IMR-90 (cell line): ENCODE data around the gene ADAMTSL4. TPM values are rescaled to one million over a fixed set of nuclear protein-coding genes. Genes with fewer than 3 reads are reported as not detected.

Experiments used
- ATAC-seq: fragments of 200-7000 bp; cut with Tn5 transposase; 2 replicates; pipeline ENCODE4 v1.9.1; 2020; ENCODE audit warnings: low read depth, mild to moderate bottlenecking, moderate library complexity
- Bru-seq: library from RNA; stranded (reverse); fragments of 400-500 nt; gene quantifications from one replicate; lab custom pipeline; 2021; lab: Mats Ljungman, UMichigan
- BruChase-seq, 2 experiments: library from RNA; stranded (reverse); fragments of 400-500 nt; gene quantifications; one replicate each; lab custom pipeline; 2021; lab: Mats Ljungman, UMichigan
- BruUV-seq: library from RNA; stranded (reverse); fragments of 400-500 nt; replicated peaks from 2 replicates; lab custom pipeline; 2021; lab: Mats Ljungman, UMichigan
- CTCF ChIA-PET: fragments of 300-600 bp; formaldehyde crosslinking; extraction: SDS; loops from one replicate; lab custom pipeline; 2021; ENCODE audit warnings: antibody characterized with exemption; lab: Yijun Ruan, JAX
- POLR2A ChIA-PET: fragments of 300-600 bp; sonication (Branson Sonifier 250); formaldehyde crosslinking; loops from one replicate; lab custom pipeline; 2022; ENCODE audit warnings: antibody characterized with exemption; ENCODE audit not compliant: unreplicated experiment; lab: Charles Lee
- DNase-seq: peaks from one replicate; pipeline ENCODE4 v3.0.0; 2013
- H2AFZ ChIP-seq: replicated peaks from 2 replicates; pipeline ENCODE3; 2013; ENCODE audit warnings: low read length, mild to moderate bottlenecking; ENCODE audit not compliant: poor library complexity
- H2AK5ac ChIP-seq: 2 replicates; pipeline ENCODE4 v1.6.1; 2013; ENCODE audit warnings: low read depth, low read length, inconsistent platforms
- H2AK9ac ChIP-seq: replicated peaks from 2 replicates; pipeline ENCODE3; 2013; ENCODE audit warnings: mild to moderate bottlenecking, low read depth, low read length, moderate library complexity; ENCODE audit not compliant: poor library complexity
- H2BK120ac ChIP-seq: 2 replicates; pipeline ENCODE4 v1.6.1; 2013; ENCODE audit warnings: low read depth, low read length, inconsistent platforms
- H2BK15ac ChIP-seq: 3 replicates; pipeline ENCODE4 v1.6.1; 2013; ENCODE audit warnings: low read depth, low read length, inconsistent platforms
- H2BK20ac ChIP-seq: 2 replicates; pipeline ENCODE4 v1.6.1; 2013; ENCODE audit warnings: low read depth, mild to moderate bottlenecking, inconsistent platforms, low read length, moderate library complexity
- H2BK5ac ChIP-seq: 2 replicates; pipeline ENCODE4 v1.6.1; 2013; ENCODE audit warnings: mild to moderate bottlenecking, low read depth, low read length, inconsistent platforms; ENCODE audit not compliant: poor library complexity, severe bottlenecking
- H3K14ac ChIP-seq: replicated peaks from 2 replicates; pipeline ENCODE4 v1.6.1; 2013; ENCODE audit warnings: low read depth, low read length, inconsistent platforms
- H3K18ac ChIP-seq: 2 replicates; pipeline ENCODE4 v1.6.1; 2013; ENCODE audit warnings: low read depth, low read length, control low read depth
- H3K23ac ChIP-seq: 2 replicates; pipeline ENCODE4 v1.6.1; 2013; ENCODE audit warnings: low read depth, low read length, inconsistent platforms
- H3K27ac ChIP-seq: 2 replicates; pipeline ENCODE4 v1.5.1; 2013; ENCODE audit warnings: mild to moderate bottlenecking, control low read depth, low read length; ENCODE audit not compliant: insufficient read depth
- H3K27me3 ChIP-seq: 2 replicates; pipeline ENCODE4 v1.6.1; 2013; ENCODE audit warnings: low read length; ENCODE audit not compliant: control insufficient read depth, insufficient read depth
- H3K36me3 ChIP-seq: 2 replicates; pipeline ENCODE4 v1.6.1; 2013; ENCODE audit warnings: low read length, mixed read lengths; ENCODE audit not compliant: control insufficient read depth, insufficient read depth
- H3K4ac ChIP-seq: 2 replicates; pipeline ENCODE4 v1.6.1; 2013; ENCODE audit warnings: low read depth, low read length, inconsistent platforms
- H3K4me1 ChIP-seq: 2 replicates; pipeline ENCODE4 v1.6.1; 2013; ENCODE audit warnings: low read length, mixed read lengths; ENCODE audit not compliant: control insufficient read depth, insufficient read depth
- H3K4me2 ChIP-seq: 2 replicates; pipeline ENCODE4 v1.6.1; 2013; ENCODE audit warnings: low read depth, mild to moderate bottlenecking, control low read depth, low read length, moderate library complexity
- H3K4me3 ChIP-seq: 2 replicates; pipeline ENCODE4 v1.5.1; 2013; ENCODE audit warnings: low read depth, mild to moderate bottlenecking, control low read depth, low read length, moderate library complexity; ENCODE audit not compliant: insufficient read depth
- H3K56ac ChIP-seq: 2 replicates; pipeline ENCODE4 v1.6.1; 2013; ENCODE audit warnings: low read length, inconsistent platforms; ENCODE audit not compliant: insufficient read depth; ENCODE audit errors: extremely low read depth
- H3K79me1 ChIP-seq, 2 experiments: 2 replicates each; pipeline ENCODE4 v1.6.1; 2013; ENCODE audit warnings: low read length in 2 of 2, inconsistent platforms in 1 of 2, low read depth in 1 of 2
- H3K9ac ChIP-seq: 2 replicates; pipeline ENCODE4 v1.6.1; 2013; ENCODE audit warnings: low read depth, low read length, control low read depth
- H3K9me1 ChIP-seq: 2 replicates; pipeline ENCODE4 v1.6.1; 2013; ENCODE audit warnings: low read length, inconsistent platforms; ENCODE audit not compliant: insufficient read depth
- H3K9me3 ChIP-seq: 2 replicates; pipeline ENCODE4 v1.6.1; 2013; ENCODE audit warnings: low read length; ENCODE audit not compliant: control insufficient read depth, insufficient read depth
- H4K20me1 ChIP-seq: 2 replicates; pipeline ENCODE4 v1.6.1; 2013; ENCODE audit warnings: low read length, inconsistent platforms; ENCODE audit not compliant: insufficient read depth
- H4K5ac ChIP-seq: 2 replicates; pipeline ENCODE4 v1.6.1; 2013; ENCODE audit warnings: mild to moderate bottlenecking, low read depth, low read length, control low read depth
- H4K8ac ChIP-seq, 2 experiments: 2 replicates each; pipeline ENCODE4 v1.6.1; 2013; ENCODE audit warnings: low read depth in 2 of 2, low read length in 2 of 2, control low read depth in 1 of 2, inconsistent platforms in 1 of 2
- H4K91ac ChIP-seq: 2 replicates; pipeline ENCODE4 v1.6.1; 2013; ENCODE audit warnings: low read depth, low read length, inconsistent platforms; ENCODE audit not compliant: insufficient read depth
- CEBPB ChIP-seq: IDR thresholded peaks from 2 replicates; pipeline ENCODE4 v1.6.1; 2012; ENCODE audit warnings: low read depth, low read length, improper control_type of control experiment
- MXI1 ChIP-seq: IDR thresholded peaks from 2 replicates; pipeline ENCODE4 v1.6.1; 2012; ENCODE audit warnings: low read depth, mild to moderate bottlenecking, low read length, moderate library complexity, borderline replicate concordance
- NFE2L2 ChIP-seq: fragments of 150-350 bp; IDR thresholded peaks from 2 replicates; pipeline ENCODE4 v1.6.1; 2016; ENCODE audit warnings: low read depth, mild to moderate bottlenecking, low read length
- POLR2A ChIP-seq: IDR thresholded peaks from 2 replicates; pipeline ENCODE4 v1.6.1; 2012; ENCODE audit warnings: mild to moderate bottlenecking, low read depth, low read length
- USF2 ChIP-seq: fragments of 150-350 bp; IDR thresholded peaks from 2 replicates; pipeline ENCODE4 v1.6.1; 2017; ENCODE audit warnings: mild to moderate bottlenecking, antibody characterized with exemption, low read length, low read depth
- WGBS, 2 experiments: methylation state at CpG; one replicate each; pipeline versions ENCODE4 v1.1.5 to v1.1.7; 2013; ENCODE audit warnings: missing lambda C conversion rate in 2 of 2; ENCODE audit not compliant: insufficient read length in 1 of 2; ENCODE audit errors: extremely low coverage in 2 of 2; 5-methylcytosine and 5-hydroxymethylcytosine counted together
- dilution Hi-C: fragments of 300-500 bp; cut with HindIII; formaldehyde crosslinking; loops from one replicate; pipeline ENCODE4 v1.14.3; 2018; ENCODE audit warnings: low sequenced_read_pairs; ENCODE audit not compliant: unreplicated experiment
- in situ Hi-C: fragments of 300-500 bp; cut with MboI; formaldehyde crosslinking; loops from 3 replicates; pipeline ENCODE4 v1.14.3; 2019; ENCODE audit warnings: low sequenced_read_pairs, inconsistent platforms, mixed read lengths
- intact Hi-C: fragments of 100-400 bp; cut with micrococcal nuclease; formaldehyde crosslinking; loops from 2 replicates; pipeline ENCODE4 v1.10.0; 2022
- long read RNA-seq: library from polyadenylated mRNA; unstranded; transcript quantifications from one replicate; pipeline ENCODE4 v2.0.0, GENCODE V29; 2021; ENCODE audit not compliant: unreplicated experiment
- polyA plus RNA-seq, 3 experiments: library from polyadenylated mRNA; depleted of rRNA; stranded (reverse); fragments of >200 nt; gene quantifications; 2 replicates each; pipeline ENCODE4 v1.2.3, GENCODE V29; 2012; ENCODE audit warnings: low replicate concordance in 1 of 3
- total RNA-seq: library from RNA; depleted of rRNA; stranded (reverse); fragments of >200 nt; gene quantifications from 2 replicates; pipeline ENCODE4 v1.2.3, GENCODE V29; 2012; rRNA removed
- TF ChIP-seq, protein P1 (sequence below): fragments of 150-350 bp; IDR thresholded peaks from 2 replicates; pipeline ENCODE4 v1.6.1; 2016; ENCODE audit warnings: low read depth, mild to moderate bottlenecking, low read length, moderate library complexity, borderline replicate concordance
- TF ChIP-seq, protein P2 (sequence below): conservative IDR thresholded peaks from 2 replicates; pipeline ENCODE4 v1.5.1; 2012; ENCODE audit warnings: mild to moderate bottlenecking, low read depth, low read length, improper control_type of control experiment

ADAMTSL4 gene
- total RNA-seq (0.54 and 0.56 TPM in 2 replicates), polyA plus RNA-seq (2012; rRNA removed) (11.3 and 12.2 TPM in 2 replicates), Bru-seq, nascent RNA (percentile 44 among the genes with signal in this experiment), BruChase-seq, experiment 1, labeled RNA remaining after a 6-hour chase (percentile 51 among the genes with signal in this experiment), BruChase-seq, experiment 2, labeled RNA remaining after a 2-hour chase (percentile 48 among the genes with signal in this experiment)
- polyA plus RNA-seq (2012; cell fraction: cytosol; rRNA removed), result 7.9 and 11.9 TPM in 2 replicates
- polyA plus RNA-seq (2012; cell fraction: nucleus; rRNA removed; ENCODE audit: low replicate concordance), result 44.4 and 63.5 TPM in 2 replicates
- long read RNA-seq, partial matches to known transcripts, result 13 of 17 reads
- long read RNA-seq, other reads (novel, unspliced or antisense), result 2 of 17 reads

DNA sequence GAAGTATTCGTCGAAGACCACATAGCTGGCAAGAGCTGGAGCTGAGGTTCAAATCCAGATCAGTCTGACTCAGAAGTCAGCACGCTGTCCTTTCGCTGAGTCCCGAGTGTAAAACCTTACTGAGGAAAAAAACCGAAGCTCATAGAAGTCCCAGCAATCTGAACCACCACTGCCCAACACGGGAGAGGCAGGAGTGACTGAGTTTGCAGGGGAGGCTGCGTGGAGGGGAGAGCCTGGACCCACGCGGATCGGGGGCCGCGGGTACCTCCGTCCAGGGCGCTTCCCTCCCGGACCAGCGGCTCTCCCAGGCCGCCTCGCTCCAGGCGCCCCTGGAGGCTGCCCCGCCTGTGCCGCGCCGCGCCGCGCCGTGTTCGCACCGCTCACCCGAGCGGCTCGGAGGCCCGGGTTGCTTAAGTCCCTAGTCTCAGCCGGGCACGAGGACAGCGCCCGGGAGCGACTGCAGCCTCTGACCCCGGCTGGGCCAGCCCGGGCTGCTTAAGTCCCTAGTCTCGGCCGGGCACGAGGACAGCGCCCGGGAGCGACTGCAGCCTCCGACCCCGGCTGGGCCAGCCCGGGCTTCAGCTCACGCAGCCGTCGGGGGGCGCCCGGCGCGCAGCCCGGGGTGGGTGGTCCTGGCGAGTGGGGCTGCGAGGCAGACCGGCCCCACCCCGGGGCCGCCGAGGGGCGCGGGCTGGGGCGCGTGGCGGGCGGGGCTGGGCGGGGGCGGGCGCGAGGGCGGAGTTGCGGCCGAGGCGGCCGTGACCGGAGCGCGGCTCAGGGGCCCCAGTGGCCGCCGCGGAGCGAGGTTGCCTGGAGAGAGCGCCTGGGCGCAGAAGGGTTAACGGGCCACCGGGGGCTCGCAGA is at the start of gene ADAMTSL4:
ADAMTSL4 (plus strand) TSS at position 777 of the 864 bp plus-strand sequence. CDS start 2,881 bp downstream, outside the sequence.
- H4K20me1 ChIP-seq, result no peaks in the 10 kb centered on the region; the same call in none of the 2 replicates
- peak within 1 kb of the TSS; percentile 50 for H3K4me3 ChIP-seq
- peaks cover 0 to 28% of the 10 kb centered on the region in 2 experiments; a peak in 2 of 4 replicates for H3K79me1 ChIP-seq
- H3K9me1 ChIP-seq, result 0 out of 2 replicates have a peak, but pooled peaks cover 5% of the 10 kb centered on the region
- peak within 1 kb of the TSS; percentile 79 for H4K91ac ChIP-seq
- H2AK5ac ChIP-seq, result peak within 1 kb of the TSS; percentile 76
- H2BK5ac ChIP-seq, result peak within 1 kb of the TSS; percentile 61
- peak within 1 kb of the TSS; percentile 89; the same call in 2 of the 3 replicates for H2BK15ac ChIP-seq
- ChIA-PET CTCF (interaction anchor here (0.6 to 1.0 kb wide), 3 partner anchors 12 to 48 kb away, joined by 3 to 5 read pairs (median 3); no protein-coding TSS in a partner anchor), POLR2A (interaction anchor here (0.6 to 1.0 kb wide), 2 partner anchors 30 to 40 kb away, joined by 3 to 5 read pairs; no protein-coding TSS in a partner anchor)
- H2AFZ ChIP-seq, result peak within 1 kb of the TSS; percentile 94
- H3K4me1 ChIP-seq, result peaks cover 26% of the 10 kb centered on the region
- 0 out of 2 replicates have a peak within 1 kb of the TSS, but pooled peaks have one; percentile 42 for H2BK20ac ChIP-seq
- H3K56ac ChIP-seq, result peak within 1 kb of the TSS; percentile 25; the same call in 1 of the 2 replicates
- WGBS, 2 experiments, result 1% methylated on average over 37 of the region's 91 CpGs; no CpG with 5 or more reads in 1 of the 2 experiments
- in situ Hi-C loops (no loop called here), intact Hi-C loops (loop anchor here (2.0 kb wide), 2 partner anchors 62 to 84 kb away; partner anchors contain the start of gene TARS2), dilution Hi-C loops (no loop called here)
- DNase-seq, result peak; percentile 78
- BruUV-seq, result no TSS peak
- ATAC-seq, result peak; percentile 72
- H3K9me3 ChIP-seq, result no peaks in the 10 kb centered on the region
- peak within 1 kb of the TSS; percentile 80 for H2BK120ac ChIP-seq
- H4K5ac ChIP-seq, result peak within 1 kb of the TSS; percentile 74
- H3K27me3 ChIP-seq, result no peaks in the 10 kb centered on the region
- H3K4ac ChIP-seq, result peak within 1 kb of the TSS; percentile 94
- peak within 1 kb of the TSS; percentile 93 for H3K14ac ChIP-seq
- H4K8ac ChIP-seq, result peak within 1 kb of the TSS; percentile 81 to 84; a peak in 3 of 4 replicates
- TF ChIP-seq USF2, result no peak
- TF ChIP-seq POLR2A, result peak; percentile 12; the same call in 1 of the 2 replicates
- TF ChIP-seq, protein P1, sequence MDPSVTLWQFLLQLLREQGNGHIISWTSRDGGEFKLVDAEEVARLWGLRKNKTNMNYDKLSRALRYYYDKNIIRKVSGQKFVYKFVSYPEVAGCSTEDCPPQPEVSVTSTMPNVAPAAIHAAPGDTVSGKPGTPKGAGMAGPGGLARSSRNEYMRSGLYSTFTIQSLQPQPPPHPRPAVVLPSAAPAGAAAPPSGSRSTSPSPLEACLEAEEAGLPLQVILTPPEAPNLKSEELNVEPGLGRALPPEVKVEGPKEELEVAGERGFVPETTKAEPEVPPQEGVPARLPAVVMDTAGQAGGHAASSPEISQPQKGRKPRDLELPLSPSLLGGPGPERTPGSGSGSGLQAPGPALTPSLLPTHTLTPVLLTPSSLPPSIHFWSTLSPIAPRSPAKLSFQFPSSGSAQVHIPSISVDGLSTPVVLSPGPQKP, result no peak
- no peak for TF ChIP-seq NFE2L2
- TF ChIP-seq CEBPB, result peak; percentile 34; the same call in 1 of the 2 replicates
- TF ChIP-seq, protein P2, sequence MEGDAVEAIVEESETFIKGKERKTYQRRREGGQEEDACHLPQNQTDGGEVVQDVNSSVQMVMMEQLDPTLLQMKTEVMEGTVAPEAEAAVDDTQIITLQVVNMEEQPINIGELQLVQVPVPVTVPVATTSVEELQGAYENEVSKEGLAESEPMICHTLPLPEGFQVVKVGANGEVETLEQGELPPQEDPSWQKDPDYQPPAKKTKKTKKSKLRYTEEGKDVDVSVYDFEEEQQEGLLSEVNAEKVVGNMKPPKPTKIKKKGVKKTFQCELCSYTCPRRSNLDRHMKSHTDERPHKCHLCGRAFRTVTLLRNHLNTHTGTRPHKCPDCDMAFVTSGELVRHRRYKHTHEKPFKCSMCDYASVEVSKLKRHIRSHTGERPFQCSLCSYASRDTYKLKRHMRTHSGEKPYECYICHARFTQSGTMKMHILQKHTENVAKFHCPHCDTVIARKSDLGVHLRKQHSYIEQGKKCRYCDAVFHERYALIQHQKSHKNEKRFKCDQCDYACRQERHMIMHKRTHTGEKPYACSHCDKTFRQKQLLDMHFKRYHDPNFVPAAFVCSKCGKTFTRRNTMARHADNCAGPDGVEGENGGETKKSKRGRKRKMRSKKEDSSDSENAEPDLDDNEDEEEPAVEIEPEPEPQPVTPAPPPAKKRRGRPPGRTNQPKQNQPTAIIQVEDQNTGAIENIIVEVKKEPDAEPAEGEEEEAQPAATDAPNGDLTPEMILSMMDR, result peak; percentile 20; the same call in 1 of the 2 replicates
- peak; percentile 57; the same call in 1 of the 2 replicates for TF ChIP-seq MXI1
- no peaks in the 10 kb centered on the region for H3K36me3 ChIP-seq
- H3K4me2 ChIP-seq, result peak within 1 kb of the TSS; percentile 99
- H3K23ac ChIP-seq, result peak within 1 kb of the TSS; percentile 97
- H3K9ac ChIP-seq, result peak within 1 kb of the TSS; percentile 78
- peak within 1 kb of the TSS; percentile 51; the same call in 1 of the 2 replicates for H3K18ac ChIP-seq
- H3K27ac ChIP-seq, result peak within 1 kb of the TSS; percentile 59
- H2AK9ac ChIP-seq, result peak within 1 kb of the TSS; percentile 97
